HFFc6 (cell line): Measurements from ENCODE around the gene PTCD2. TPM values are rescaled to one million over a fixed set of nuclear protein-coding genes. Genes with fewer than 3 reads are reported as not detected.
A peak's percentile ranks its signal among the peaks of the same experiment; 100 is the strongest.
"Not testable (repeated sequence)": the region's sequence is repeated elsewhere in the genome, so short reads cannot be mapped to it uniquely, and the experiment has no call there.

Experiments
- DNase-seq: peaks from one replicate; pipeline ENCODE4 v3.0.0-alpha.2; 2018
- H3K27ac Mint-ChIP-seq: 2 replicates; pipeline ENCODE4 v1.8.0; 2020; ENCODE audit warnings: mild to moderate bottlenecking, mixed read lengths
- H3K27me3 Mint-ChIP-seq: 2 replicates; pipeline ENCODE4 v1.8.0; 2021; ENCODE audit warnings: mild to moderate bottlenecking, moderate library complexity, mixed read lengths; ENCODE audit not compliant: insufficient read depth
- H3K36me3 Mint-ChIP-seq: 2 replicates; pipeline ENCODE4 v1.8.0; 2021; ENCODE audit warnings: low read depth, mixed read lengths
- H3K4me1 Mint-ChIP-seq: 2 replicates; pipeline ENCODE4 v1.8.0; 2020; ENCODE audit warnings: low read depth, mixed read lengths
- H3K4me3 Mint-ChIP-seq: 2 replicates; pipeline ENCODE4 v1.8.0; 2020; ENCODE audit warnings: mild to moderate bottlenecking, moderate library complexity, mixed read lengths
- H3K9me3 Mint-ChIP-seq: 2 replicates; pipeline ENCODE4 v1.8.0; 2020; ENCODE audit warnings: mild to moderate bottlenecking, mixed read lengths
- CTCF ChIP-seq: fragments of 200-600 bp; sonication (generic); IDR thresholded peaks from 2 replicates; pipeline ENCODE4 v1.5.0; 2021; ENCODE audit warnings: antibody characterized with exemption, mild to moderate bottlenecking
- total RNA-seq, 6 experiments: library from RNA; stranded (reverse); fragmentation: NEBNext Ultra II Directional; extraction: Animal tissue kit (Norgen Biotek cat#: 25700); gene quantifications; 2 replicates in 1 of 6; 3 replicates in 5 of 6; pipeline ENCODE4 v1.2.3, GENCODE V29; 2021

PTCD2 gene
- total RNA-seq, 6 experiments from 2014 or later, result 10.8 to 14.4 (median 12.9) TPM

GRCh38 chr5:72402959-72403628, 82.9 kb downstream of the PTCD2 start:
- H3K27me3 Mint-ChIP-seq, result no peaks in the 10 kb centered on the region; the same call in 1 of the 2 replicates
- peak; percentile 73 for TF ChIP-seq CTCF
- H3K9me3 Mint-ChIP-seq, result peaks cover 26% of the 10 kb centered on the region
- peak overlapping the region; percentile 72 for H3K27ac Mint-ChIP-seq
- no peak for DNase-seq
- H3K36me3 Mint-ChIP-seq, result peaks cover 30% of the 10 kb centered on the region
- peaks cover 30% of the 10 kb centered on the region for H3K4me1 Mint-ChIP-seq
- no peak overlapping the region for H3K4me3 Mint-ChIP-seq

GRCh38 chr5:72404771-72405170, 84.6 kb downstream of the PTCD2 start:
- H3K36me3 Mint-ChIP-seq, result peaks cover 30% of the 10 kb centered on the region
- not testable (repeated sequence) for H3K27me3 Mint-ChIP-seq, H3K4me3 Mint-ChIP-seq, H3K27ac Mint-ChIP-seq, DNase-seq
- peaks cover 26% of the 10 kb centered on the region for H3K9me3 Mint-ChIP-seq
- peaks cover 30% of the 10 kb centered on the region for H3K4me1 Mint-ChIP-seq

GRCh38 chr5:72407078-72407477, 86.9 kb downstream of the PTCD2 start:
- H3K36me3 Mint-ChIP-seq, result peaks cover 15% of the 10 kb centered on the region
- no peak for TF ChIP-seq CTCF
- no peak overlapping the region for H3K27ac Mint-ChIP-seq
- H3K4me3 Mint-ChIP-seq, result no peak overlapping the region
- peaks cover 10% of the 10 kb centered on the region for H3K9me3 Mint-ChIP-seq
- peaks cover 27% of the 10 kb centered on the region for H3K4me1 Mint-ChIP-seq
- DNase-seq, result no peak
- H3K27me3 Mint-ChIP-seq, result no peaks in the 10 kb centered on the region; the same call in 1 of the 2 replicates

GRCh38 chr5:72407541-72407940, 87.4 kb downstream of the PTCD2 start:
- H3K9me3 Mint-ChIP-seq, result peaks cover 7% of the 10 kb centered on the region
- H3K27ac Mint-ChIP-seq, result no peak overlapping the region
- TF ChIP-seq CTCF, result no peak
- H3K36me3 Mint-ChIP-seq, result peaks cover 13% of the 10 kb centered on the region
- peaks cover 22% of the 10 kb centered on the region for H3K4me1 Mint-ChIP-seq
- no peak overlapping the region for H3K4me3 Mint-ChIP-seq
- DNase-seq, result no peak
- H3K27me3 Mint-ChIP-seq, result no peaks in the 10 kb centered on the region; the same call in 1 of the 2 replicates

- peaks cover 7% of the 10 kb centered on the region for H3K9me3 Mint-ChIP-seq
- H3K27ac Mint-ChIP-seq, result no peak overlapping the region
- TF ChIP-seq CTCF, result no peak
- no peaks in the 10 kb centered on the region; the same call in 1 of the 2 replicates for H3K27me3 Mint-ChIP-seq
- no peak for DNase-seq
- H3K4me1 Mint-ChIP-seq, result peaks cover 16% of the 10 kb centered on the region
- peaks cover 13% of the 10 kb centered on the region for H3K36me3 Mint-ChIP-seq
- H3K4me3 Mint-ChIP-seq, result no peak overlapping the region
These were observed 88.0 kb downstream of the PTCD2 start for GRCh38 chr5:72408127-72408526.

GRCh38 chr5:72408603-72409002, 88.4 kb downstream of the PTCD2 start:
- peaks cover 13% of the 10 kb centered on the region for H3K36me3 Mint-ChIP-seq
- TF ChIP-seq CTCF, result no peak
- H3K27ac Mint-ChIP-seq, result no peak overlapping the region
- H3K4me1 Mint-ChIP-seq, result peaks cover 12% of the 10 kb centered on the region
- no peaks in the 10 kb centered on the region; the same call in 1 of the 2 replicates for H3K27me3 Mint-ChIP-seq
- H3K9me3 Mint-ChIP-seq, result peaks cover 7% of the 10 kb centered on the region
- H3K4me3 Mint-ChIP-seq, result no peak overlapping the region
- no peak for DNase-seq
